A549 (cell line): ENCODE measurements around the gene DOCK10.

Experiments
- CBX8 ChIP-seq: fragments of 200-600 bp; sonication (generic); IDR thresholded peaks from 2 replicates; pipeline ENCODE4 v1.6.1; 2016
- MYC ChIP-seq: IDR thresholded peaks from 2 replicates; pipeline ENCODE4 v1.6.1; 2012; ENCODE audit warnings: mild to moderate bottlenecking, inconsistent platforms, low read length, improper control_type of control experiment, borderline replicate concordance
- RCOR1 ChIP-seq: fragments of 150-350 bp; IDR thresholded peaks from 2 replicates; pipeline ENCODE4 v1.6.1; 2014; ENCODE audit warnings: antibody characterized with exemption, low read length, low read depth
- SREBF2 ChIP-seq: fragments of 450-650 bp; IDR thresholded peaks from 2 replicates; pipeline ENCODE4 v1.6.1; 2014; ENCODE audit warnings: mild to moderate bottlenecking, moderate library complexity
- TF ChIP-seq, protein P1 (sequence below): fragments of >200 bp; sonication (Bioruptor Twin); formaldehyde crosslinking; IDR thresholded peaks from 3 replicates; pipeline ENCODE4 v1.5.1; 2016
- TF ChIP-seq, protein P2 (sequence below): fragments of 450-650 bp; IDR thresholded peaks from 2 replicates; pipeline ENCODE4 v1.6.1; 2014; ENCODE audit warnings: antibody characterized with exemption

DNA sequence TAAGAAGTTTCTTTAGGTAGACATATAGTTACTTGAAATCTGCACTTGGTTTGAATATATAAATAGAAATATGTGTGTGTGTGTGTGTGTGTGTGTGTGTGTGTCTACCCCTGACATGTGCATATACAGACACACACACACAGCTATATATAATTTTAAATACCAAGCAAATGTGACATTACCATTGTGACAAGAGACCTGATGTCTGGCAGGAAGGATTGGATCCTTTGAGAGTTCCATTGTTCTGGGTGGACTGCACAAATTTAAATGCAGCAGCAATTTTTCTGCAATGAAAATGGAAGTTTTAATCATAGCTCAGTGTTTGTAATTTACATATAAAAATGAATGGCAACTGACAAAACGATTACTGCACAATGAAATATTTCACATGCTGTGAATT is 238.3 kb downstream of the DOCK10 start:
- no peak for TF ChIP-seq SREBF2
- no peak for TF ChIP-seq MYC
- TF ChIP-seq, protein P1, sequence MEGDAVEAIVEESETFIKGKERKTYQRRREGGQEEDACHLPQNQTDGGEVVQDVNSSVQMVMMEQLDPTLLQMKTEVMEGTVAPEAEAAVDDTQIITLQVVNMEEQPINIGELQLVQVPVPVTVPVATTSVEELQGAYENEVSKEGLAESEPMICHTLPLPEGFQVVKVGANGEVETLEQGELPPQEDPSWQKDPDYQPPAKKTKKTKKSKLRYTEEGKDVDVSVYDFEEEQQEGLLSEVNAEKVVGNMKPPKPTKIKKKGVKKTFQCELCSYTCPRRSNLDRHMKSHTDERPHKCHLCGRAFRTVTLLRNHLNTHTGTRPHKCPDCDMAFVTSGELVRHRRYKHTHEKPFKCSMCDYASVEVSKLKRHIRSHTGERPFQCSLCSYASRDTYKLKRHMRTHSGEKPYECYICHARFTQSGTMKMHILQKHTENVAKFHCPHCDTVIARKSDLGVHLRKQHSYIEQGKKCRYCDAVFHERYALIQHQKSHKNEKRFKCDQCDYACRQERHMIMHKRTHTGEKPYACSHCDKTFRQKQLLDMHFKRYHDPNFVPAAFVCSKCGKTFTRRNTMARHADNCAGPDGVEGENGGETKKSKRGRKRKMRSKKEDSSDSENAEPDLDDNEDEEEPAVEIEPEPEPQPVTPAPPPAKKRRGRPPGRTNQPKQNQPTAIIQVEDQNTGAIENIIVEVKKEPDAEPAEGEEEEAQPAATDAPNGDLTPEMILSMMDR, result no peak
- TF ChIP-seq CBX8, result no peak
- TF ChIP-seq, protein P2, sequence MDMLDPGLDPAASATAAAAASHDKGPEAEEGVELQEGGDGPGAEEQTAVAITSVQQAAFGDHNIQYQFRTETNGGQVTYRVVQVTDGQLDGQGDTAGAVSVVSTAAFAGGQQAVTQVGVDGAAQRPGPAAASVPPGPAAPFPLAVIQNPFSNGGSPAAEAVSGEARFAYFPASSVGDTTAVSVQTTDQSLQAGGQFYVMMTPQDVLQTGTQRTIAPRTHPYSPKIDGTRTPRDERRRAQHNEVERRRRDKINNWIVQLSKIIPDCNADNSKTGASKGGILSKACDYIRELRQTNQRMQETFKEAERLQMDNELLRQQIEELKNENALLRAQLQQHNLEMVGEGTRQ, result no peak
- TF ChIP-seq RCOR1, result no peak
